Vagina (tissue), 2 donors: ENCODE data around the gene ASAP2. TPM values are rescaled to one million over a fixed set of nuclear protein-coding genes. Genes with fewer than 3 reads are reported as not detected.

Experiments
- DNase-seq, 2 donors: peaks; one replicate each; pipeline ENCODE4 v3.0.0-alpha.2; 2017; ENCODE audit errors: extremely low spot score in 2 of 2
- H3K27ac ChIP-seq: fragments of 200-600 bp; sonication (generic); one replicate; pipeline ENCODE4 v1.5.1; 2019
- H3K27me3 ChIP-seq: fragments of 200-600 bp; sonication (generic); one replicate; pipeline ENCODE4 v1.5.1; 2019
- H3K36me3 ChIP-seq, 2 donors: fragments of 200-600 bp; sonication (generic); one replicate each; pipeline ENCODE4 v1.5.1; 2017 to 2019
- H3K4me1 ChIP-seq: fragments of 200-600 bp; sonication (generic); one replicate; pipeline ENCODE4 v1.5.1; 2019
- H3K4me3 ChIP-seq, 2 donors: fragments of 200-600 bp; sonication (generic); 1 replicate in 1 of 2; 2 replicates in 1 of 2; pipeline ENCODE4 v1.5.1; 2016 to 2019
- H3K9me3 ChIP-seq: fragments of 200-600 bp; sonication (generic); one replicate; pipeline ENCODE4 v1.5.1; 2019
- POLR2A ChIP-seq, 2 donors: fragments of 450-650 bp; IDR thresholded peaks; one replicate each; pipeline ENCODE4 v1.6.1; 2017; ENCODE audit warnings: antibody characterized with exemption in 2 of 2, mild to moderate bottlenecking in 2 of 2, moderate library complexity in 2 of 2
- POLR2AphosphoS5 ChIP-seq, 2 donors: sonication (generic); formaldehyde crosslinking; IDR thresholded peaks; one replicate each; pipeline ENCODE4 v1.9.0; 2017; ENCODE audit warnings: antibody characterized with exemption in 2 of 2, mild to moderate bottlenecking in 2 of 2, low read depth in 1 of 2; ENCODE audit not compliant: insufficient read depth in 1 of 2
- intact Hi-C: fragments of 100-400 bp; cut with DNase I; formaldehyde crosslinking; loops from one replicate; pipeline ENCODE4 v1.15.1; 2023
- total RNA-seq: library from RNA; depleted of rRNA; stranded (reverse); fragments of >200 nt; gene quantifications from one replicate; pipeline ENCODE4 v1.2.3, GENCODE V29; 2016
- TF ChIP-seq, protein P1 (sequence below), 3 experiments: fragments of 450-650 bp in 2 of 3; fragments of 200-600 bp in 1 of 3; sonication (generic) in 1 of 3; IDR thresholded peaks; one replicate each; pipeline ENCODE4 v1.5.1; 2017 to 2019; ENCODE audit warnings: antibody characterized with exemption in 3 of 3, mild to moderate bottlenecking in 2 of 3, moderate library complexity in 2 of 3

The ASAP2 gene
- total RNA-seq, 1 donor from 2014 or later, result 36.3 TPM

DNA sequence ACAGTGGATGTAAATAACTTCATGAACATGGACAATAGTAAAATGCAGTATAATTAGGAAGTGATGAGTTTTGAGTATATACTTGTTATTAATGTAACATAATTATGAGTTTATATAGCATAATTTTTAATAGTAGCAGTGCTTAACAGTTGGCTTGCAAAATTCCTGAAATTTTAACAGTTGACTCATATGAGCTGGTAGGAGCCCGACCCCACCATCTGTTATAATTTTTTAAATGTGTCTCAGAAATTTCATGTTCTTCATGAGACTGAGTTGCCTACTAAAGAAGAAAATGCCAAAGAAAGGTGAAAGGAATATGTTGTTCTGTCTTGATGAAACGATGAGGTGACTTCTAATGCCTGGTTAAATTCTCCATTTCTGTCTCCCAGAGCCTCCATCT lies 154.1 kb downstream of the ASAP2 start:
- DNase-seq, result no peak
- intact Hi-C loops, result no loop called here
- H3K4me1 ChIP-seq, result no peaks in the 10 kb centered on the region
- H3K27ac ChIP-seq, result no peak overlapping the region
- peaks cover 0 to 47% of the 10 kb centered on the region in 2 donors for H3K36me3 ChIP-seq
- H3K4me3 ChIP-seq, result no peak overlapping the region
- H3K27me3 ChIP-seq, result no peaks in the 10 kb centered on the region
- TF ChIP-seq, protein P1, sequence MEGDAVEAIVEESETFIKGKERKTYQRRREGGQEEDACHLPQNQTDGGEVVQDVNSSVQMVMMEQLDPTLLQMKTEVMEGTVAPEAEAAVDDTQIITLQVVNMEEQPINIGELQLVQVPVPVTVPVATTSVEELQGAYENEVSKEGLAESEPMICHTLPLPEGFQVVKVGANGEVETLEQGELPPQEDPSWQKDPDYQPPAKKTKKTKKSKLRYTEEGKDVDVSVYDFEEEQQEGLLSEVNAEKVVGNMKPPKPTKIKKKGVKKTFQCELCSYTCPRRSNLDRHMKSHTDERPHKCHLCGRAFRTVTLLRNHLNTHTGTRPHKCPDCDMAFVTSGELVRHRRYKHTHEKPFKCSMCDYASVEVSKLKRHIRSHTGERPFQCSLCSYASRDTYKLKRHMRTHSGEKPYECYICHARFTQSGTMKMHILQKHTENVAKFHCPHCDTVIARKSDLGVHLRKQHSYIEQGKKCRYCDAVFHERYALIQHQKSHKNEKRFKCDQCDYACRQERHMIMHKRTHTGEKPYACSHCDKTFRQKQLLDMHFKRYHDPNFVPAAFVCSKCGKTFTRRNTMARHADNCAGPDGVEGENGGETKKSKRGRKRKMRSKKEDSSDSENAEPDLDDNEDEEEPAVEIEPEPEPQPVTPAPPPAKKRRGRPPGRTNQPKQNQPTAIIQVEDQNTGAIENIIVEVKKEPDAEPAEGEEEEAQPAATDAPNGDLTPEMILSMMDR (IDR thresholded peaks at IDR 0.05), result no peak
- TF ChIP-seq POLR2A (IDR thresholded peaks at IDR 0.05) (no peak), POLR2AphosphoS5 (IDR thresholded peaks at IDR 0.05; ENCODE audit: insufficient read depth in 1 of 2, low read depth in 1 of 2) (no peak)
- no peaks in the 10 kb centered on the region for H3K9me3 ChIP-seq

DNA sequence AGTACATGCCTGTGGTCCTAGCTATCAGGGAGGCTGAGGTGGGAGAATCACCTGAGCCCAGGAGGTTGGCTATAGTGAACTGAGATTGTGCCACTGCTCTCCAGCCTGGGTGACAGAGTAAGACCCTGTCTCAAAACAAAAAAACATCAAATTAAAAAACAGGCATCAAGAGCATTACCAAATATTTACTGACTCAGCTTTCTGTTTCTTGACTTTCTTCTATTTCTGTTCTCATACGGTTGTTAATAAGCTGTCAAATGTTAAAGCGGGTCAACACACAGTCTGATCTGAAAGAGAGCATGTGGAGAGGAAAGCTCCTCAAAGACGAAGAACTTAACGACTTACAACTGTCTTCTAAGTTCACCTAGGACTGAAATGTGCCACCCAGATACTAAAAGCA lies 157.8 kb downstream of the ASAP2 start:
- H3K27me3 ChIP-seq, result no peaks in the 10 kb centered on the region
- no peak overlapping the region for H3K27ac ChIP-seq
- TF ChIP-seq POLR2AphosphoS5 (IDR thresholded peaks at IDR 0.05; ENCODE audit: insufficient read depth in 1 of 2, low read depth in 1 of 2), result no peak
- TF ChIP-seq, protein P1 (IDR thresholded peaks at IDR 0.05), result no peak
- no peak for TF ChIP-seq POLR2A (IDR thresholded peaks at IDR 0.05)
- H3K36me3 ChIP-seq, result peaks cover 0 to 30% of the 10 kb centered on the region in 2 donors
- intact Hi-C loops, result no loop called here
- no peak overlapping the region for H3K4me3 ChIP-seq
- no peaks in the 10 kb centered on the region for H3K4me1 ChIP-seq
- DNase-seq, result no peak
- H3K9me3 ChIP-seq, result no peaks in the 10 kb centered on the region

DNA sequence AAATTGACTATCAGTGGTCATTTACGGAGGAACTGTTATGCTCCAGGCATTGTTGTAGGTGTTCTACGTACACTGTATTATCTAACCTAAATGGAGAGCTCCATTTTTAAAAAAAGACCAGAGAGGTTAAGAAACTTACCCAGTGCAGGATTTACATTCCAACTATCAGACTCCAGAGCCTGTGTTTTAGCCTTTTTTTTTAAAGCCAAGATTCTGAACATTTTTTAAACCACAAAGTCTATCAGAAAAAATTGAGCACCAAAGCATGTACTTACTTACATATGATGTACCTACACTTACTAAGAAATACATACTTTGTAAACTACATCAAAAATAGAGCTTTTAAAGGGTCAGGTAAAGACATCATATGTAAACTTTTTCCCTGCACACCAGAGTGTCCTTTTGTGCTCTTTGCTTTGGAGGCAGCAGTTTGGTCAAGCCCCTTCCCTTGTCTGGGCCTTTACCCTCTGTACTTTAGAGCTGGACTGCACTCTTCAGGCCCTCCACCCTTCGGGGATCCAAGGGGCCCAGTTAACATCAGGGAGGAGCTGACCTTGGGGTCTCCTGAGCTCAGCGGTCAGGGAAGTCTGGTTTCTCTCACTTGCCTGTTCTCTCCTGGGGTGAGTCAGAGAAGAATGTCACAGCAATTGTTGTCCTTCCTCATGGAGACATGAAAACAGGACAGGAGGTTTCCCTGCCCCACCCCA lies 158.3 kb downstream of the ASAP2 start:
- Histone ChIP-seq H3K27me3 (no peaks in the 10 kb centered on the region), H3K4me1 (no peaks in the 10 kb centered on the region), H3K9me3 (no peaks in the 10 kb centered on the region), H3K4me3 (no peak overlapping the region), H3K36me3 (peaks cover 0 to 27% of the 10 kb centered on the region in 2 donors), H3K27ac (no peak overlapping the region)
- TF ChIP-seq POLR2AphosphoS5 (IDR thresholded peaks at IDR 0.05; ENCODE audit: insufficient read depth in 1 of 2, low read depth in 1 of 2) (no peak), POLR2A (IDR thresholded peaks at IDR 0.05) (no peak)
- TF ChIP-seq, protein P1 (IDR thresholded peaks at IDR 0.05), result no peak
- DNase-seq, result no peak
- intact Hi-C loops, result no loop called here

- intact Hi-C loops, result no loop called here
- DNase-seq, result no peak
- no peak overlapping the region for H3K4me3 ChIP-seq
- peaks cover 0 to 21% of the 10 kb centered on the region in 2 donors for H3K36me3 ChIP-seq
- H3K9me3 ChIP-seq, result no peaks in the 10 kb centered on the region
- H3K27me3 ChIP-seq, result no peaks in the 10 kb centered on the region
- no peak overlapping the region for H3K27ac ChIP-seq
- TF ChIP-seq, protein P1 (IDR thresholded peaks at IDR 0.05), result no peak
- no peak for TF ChIP-seq POLR2AphosphoS5 (IDR thresholded peaks at IDR 0.05; ENCODE audit: insufficient read depth in 1 of 2, low read depth in 1 of 2)
- no peak for TF ChIP-seq POLR2A (IDR thresholded peaks at IDR 0.05)
- no peaks in the 10 kb centered on the region for H3K4me1 ChIP-seq
These were observed 158.9 kb downstream of the ASAP2 start for GRCh38 chr2:9365498-9366019.

- intact Hi-C loops, result no loop called here
- Histone ChIP-seq H3K27me3 (no peaks in the 10 kb centered on the region), H3K4me3 (no peak overlapping the region), H3K36me3 (peaks cover 0 to 17% of the 10 kb centered on the region in 2 donors), H3K27ac (no peak overlapping the region), H3K4me1 (peaks cover 2% of the 10 kb centered on the region), H3K9me3 (no peaks in the 10 kb centered on the region)
- no peak for TF ChIP-seq POLR2A (IDR thresholded peaks at IDR 0.05)
- no peak for TF ChIP-seq POLR2AphosphoS5 (IDR thresholded peaks at IDR 0.05; ENCODE audit: insufficient read depth in 1 of 2, low read depth in 1 of 2)
- TF ChIP-seq, protein P1 (IDR thresholded peaks at IDR 0.05), result no peak
- DNase-seq, result no peak
These were observed 159.4 kb downstream of the ASAP2 start for GRCh38 chr2:9366026-9366425.
